Naive thymus-derived CD4-positive, alpha-beta T cell (primary cell): ENCODE results near the gene ANXA10. TPM values are rescaled to one million over a fixed set of nuclear protein-coding genes. Genes with fewer than 3 reads are reported as not detected.
A peak's percentile ranks its signal among the peaks of the same experiment; 100 is the strongest.

Experiments used
- ATAC-seq: fragments of 150-1000 bp; cut with Tn5 transposase; 2 replicates; pipeline ENCODE4 v1.10.0; 2021; ENCODE audit warnings: mild to moderate bottlenecking, moderate library complexity
- CTCF ChIA-PET: fragments of 350-600 bp; sonication (Branson Sonifier 250); formaldehyde crosslinking; loops from one replicate; lab custom pipeline; 2021; ENCODE audit warnings: antibody characterized with exemption; lab: Charles Lee
- POLR2A ChIA-PET: fragments of 350-600 bp; sonication (Branson Sonifier 250); formaldehyde crosslinking; loops from one replicate; lab custom pipeline; 2021; ENCODE audit warnings: antibody characterized with exemption, inconsistent platforms; lab: Charles Lee
- DNase-seq, 9 donors: peaks; one replicate each; pipeline versions ENCODE4 v3.0.0 to v3.0.0-alpha.2; 2020 to 2022; ENCODE audit warnings: mixed read lengths in 1 of 9
- H3K27ac ChIP-seq: one replicate; pipeline ENCODE4 v1.7.0; 2013; ENCODE audit warnings: mild to moderate bottlenecking, low read depth, low read length, moderate library complexity
- H3K27me3 ChIP-seq, 2 donors: one replicate each; pipeline ENCODE4 v1.7.0; 2013; ENCODE audit warnings: low read length in 2 of 2, mild to moderate bottlenecking in 2 of 2, moderate library complexity in 2 of 2; ENCODE audit not compliant: control insufficient read depth in 2 of 2, insufficient read depth in 2 of 2
- H3K36me3 ChIP-seq, 3 experiments: 1 replicate in 2 of 3; 2 replicates in 1 of 3; pipeline ENCODE4 v1.7.0; 2013; ENCODE audit warnings: low read length in 3 of 3, mild to moderate bottlenecking in 3 of 3, moderate library complexity in 1 of 3; ENCODE audit not compliant: insufficient read depth in 3 of 3, control insufficient read depth in 2 of 3
- H3K4me1 ChIP-seq, 2 donors: one replicate each; pipeline ENCODE4 v1.7.0; 2013; ENCODE audit warnings: low read length in 2 of 2, mild to moderate bottlenecking in 2 of 2, moderate library complexity in 1 of 2; ENCODE audit not compliant: control insufficient read depth in 2 of 2, insufficient read depth in 2 of 2
- H3K4me3 ChIP-seq: 2 replicates; pipeline ENCODE4 v1.7.0; 2013; ENCODE audit warnings: mild to moderate bottlenecking, low read length
- H3K9me3 ChIP-seq, 3 experiments: 1 replicate in 2 of 3; 2 replicates in 1 of 3; pipeline ENCODE4 v1.7.0; 2013; ENCODE audit warnings: low read length in 3 of 3; ENCODE audit not compliant: control insufficient read depth in 2 of 3
- H3K27ac Mint-ChIP-seq, 9 donors: one replicate each; pipeline ENCODE4 v1.8.0; 2020 to 2022; ENCODE audit warnings: mixed read lengths in 9 of 9, mild to moderate bottlenecking in 8 of 9, moderate library complexity in 5 of 9, inconsistent platforms in 2 of 9
- H3K27me3 Mint-ChIP-seq, 5 donors: one replicate each; pipeline ENCODE4 v1.8.0; 2021 to 2022; ENCODE audit warnings: mixed read lengths in 5 of 5, mild to moderate bottlenecking in 1 of 5
- H3K36me3 Mint-ChIP-seq, 5 donors: one replicate each; pipeline ENCODE4 v1.8.0; 2020 to 2022; ENCODE audit warnings: mixed read lengths in 5 of 5, mild to moderate bottlenecking in 3 of 5, inconsistent platforms in 1 of 5
- H3K4me1 Mint-ChIP-seq, 7 donors: one replicate each; pipeline ENCODE4 v1.8.0; 2020 to 2022; ENCODE audit warnings: mixed read lengths in 7 of 7, mild to moderate bottlenecking in 3 of 7, inconsistent platforms in 1 of 7
- H3K4me3 Mint-ChIP-seq, 10 donors: one replicate each; pipeline ENCODE4 v1.8.0; 2020 to 2022; ENCODE audit warnings: mild to moderate bottlenecking in 10 of 10, mixed read lengths in 10 of 10, moderate library complexity in 6 of 10, inconsistent platforms in 2 of 10
- H3K9me3 Mint-ChIP-seq, 11 donors: one replicate each; pipeline ENCODE4 v1.8.0; 2020 to 2022; ENCODE audit warnings: mixed read lengths in 11 of 11, mild to moderate bottlenecking in 4 of 11, inconsistent platforms in 1 of 11, moderate library complexity in 1 of 11
- intact Hi-C, 2 donors: fragments of 100-400 bp; cut with micrococcal nuclease; formaldehyde crosslinking; loops; one replicate each; pipeline ENCODE4 v1.15.1; 2023
- polyA plus RNA-seq, 2 donors: library from polyadenylated mRNA; unstranded; fragments of 300-500 nt; fragmentation: Illumina TruSeq; gene quantifications; one replicate each; pipeline ENCODE4 v1.2.3, GENCODE V29; 2021
- total RNA-seq, 6 experiments: library from RNA in 5 of 6; stranded (reverse) in 5 of 6; gene quantifications; 1 replicate in 5 of 6; 2 replicates in 1 of 6; pipeline ENCODE4 v1.2.3 and lab custom pipeline; 2021 to 2026

Gene ANXA10
- total and polyA plus RNA-seq, 7 experiments from 2014 or later: not detected

- Histone ChIP-seq H3K36me3 (no peaks in the 10 kb centered on the region), H3K4me1 (no peaks in the 10 kb centered on the region), H3K27ac (no peak overlapping the region), H3K9me3 (no peaks in the 10 kb centered on the region), H3K4me3 (no peak overlapping the region), H3K27me3 (no peaks in the 10 kb centered on the region)
- ChIA-PET CTCF (no interaction called here), POLR2A (no interaction called here)
- peaks cover 0 to 2% (median 0%) of the 10 kb centered on the region in 5 donors for H3K36me3 Mint-ChIP-seq
- intact Hi-C loops: no loop called here
- peaks cover 0 to 9% (median 0%) of the 10 kb centered on the region in 7 donors for H3K4me1 Mint-ChIP-seq
- H3K27ac Mint-ChIP-seq: no peak overlapping the region
- DNase-seq (no peak), ATAC-seq (no peak)
- peaks cover 0 to 11% (median 7%) of the 10 kb centered on the region in 5 donors for H3K27me3 Mint-ChIP-seq
- H3K9me3 Mint-ChIP-seq: peaks cover 0 to 17% (median 7%) of the 10 kb centered on the region in 11 donors
- H3K4me3 Mint-ChIP-seq: no peak overlapping the region
Measured at GRCh38 chr4:168164915-168165548, 72.7 kb downstream of the ANXA10 start.

GRCh38 chr4:168167714-168168284 is 75.5 kb downstream of the ANXA10 start:
- Histone ChIP-seq H3K27me3 (no peaks in the 10 kb centered on the region), H3K36me3 (no peaks in the 10 kb centered on the region), H3K4me3 (no peak overlapping the region), H3K9me3 (no peaks in the 10 kb centered on the region), H3K4me1 (no peaks in the 10 kb centered on the region), H3K27ac (no peak overlapping the region)
- Mint-ChIP-seq H3K9me3 (no peaks in the 10 kb centered on the region), H3K36me3 (peaks cover 0 to 4% (median 0%) of the 10 kb centered on the region in 5 donors), H3K4me3 (peak overlapping the region in 1 of 10 donors; percentile 38), H3K27me3 (peaks cover 0 to 5% (median 0%) of the 10 kb centered on the region in 5 donors), H3K4me1 (peaks cover 0 to 9% (median 0%) of the 10 kb centered on the region in 7 donors), H3K27ac (peak overlapping the region in 1 of 9 donors; percentile 71)
- ATAC-seq (no peak), DNase-seq (no peak)
- CTCF ChIA-PET: no interaction called here
- POLR2A ChIA-PET: no interaction called here
- intact Hi-C loops: no loop called here

GRCh38 chr4:168174308-168174707 is 82.0 kb downstream of the ANXA10 start:
- ATAC-seq: no peak
- no peaks in the 10 kb centered on the region for H3K36me3 ChIP-seq
- no peaks in the 10 kb centered on the region for H3K27me3 ChIP-seq
- no peaks in the 10 kb centered on the region for H3K4me1 ChIP-seq
- H3K9me3 Mint-ChIP-seq: no peaks in the 10 kb centered on the region
- no peaks in the 10 kb centered on the region for H3K4me1 Mint-ChIP-seq
- H3K4me3 Mint-ChIP-seq: no peak overlapping the region
- no peaks in the 10 kb centered on the region for H3K27me3 Mint-ChIP-seq
- intact Hi-C loops: no loop called here
- H3K36me3 Mint-ChIP-seq: peaks cover 0 to 4% (median 0%) of the 10 kb centered on the region in 5 donors
- POLR2A ChIA-PET: no interaction called here
- CTCF ChIA-PET: no interaction called here
- H3K27ac Mint-ChIP-seq: no peak overlapping the region
- H3K9me3 ChIP-seq: no peaks in the 10 kb centered on the region
- no peak overlapping the region for H3K4me3 ChIP-seq
- H3K27ac ChIP-seq: no peak overlapping the region
- DNase-seq: no peak

GRCh38 chr4:168177546-168178149 is 85.3 kb downstream of the ANXA10 start:
- Histone ChIP-seq H3K4me3 (no peak overlapping the region), H3K27ac (no peak overlapping the region), H3K9me3 (no peaks in the 10 kb centered on the region), H3K27me3 (no peaks in the 10 kb centered on the region), H3K4me1 (no peaks in the 10 kb centered on the region), H3K36me3 (no peaks in the 10 kb centered on the region)
- ATAC-seq: no peak
- ChIA-PET CTCF (no interaction called here), POLR2A (no interaction called here)
- Mint-ChIP-seq H3K4me3 (no peak overlapping the region), H3K9me3 (no peaks in the 10 kb centered on the region), H3K27ac (no peak overlapping the region), H3K27me3 (peaks cover 0 to 6% (median 0%) of the 10 kb centered on the region in 5 donors), H3K36me3 (no peaks in the 10 kb centered on the region), H3K4me1 (no peaks in the 10 kb centered on the region)
- DNase-seq: no peak
- intact Hi-C loops: no loop called here

- no peak overlapping the region for H3K27ac ChIP-seq
- no peak for ATAC-seq
- no peaks in the 10 kb centered on the region for H3K36me3 ChIP-seq
- H3K27me3 Mint-ChIP-seq: peaks cover 0 to 6% (median 0%) of the 10 kb centered on the region in 5 donors
- peak in 4 of 9 donors; percentile 1 to 23 (median 8) for DNase-seq
- peaks cover 0 to 3% (median 0%) of the 10 kb centered on the region in 5 donors for H3K36me3 Mint-ChIP-seq
- peaks cover 0 to 1% (median 0%) of the 10 kb centered on the region in 11 donors for H3K9me3 Mint-ChIP-seq
- no peak overlapping the region for H3K4me3 Mint-ChIP-seq
- ChIA-PET CTCF (interaction anchor here (0.6 kb wide), 1 partner anchor 29 kb away, joined by 3 read pairs; no protein-coding TSS in a partner anchor), POLR2A (no interaction called here)
- H3K27ac Mint-ChIP-seq: no peak overlapping the region
- no peak overlapping the region for H3K4me3 ChIP-seq
- no peaks in the 10 kb centered on the region for H3K27me3 ChIP-seq
- no peaks in the 10 kb centered on the region for H3K9me3 ChIP-seq
- peaks cover 0 to 5% (median 0%) of the 10 kb centered on the region in 7 donors for H3K4me1 Mint-ChIP-seq
- intact Hi-C loops: loop anchor here (1.0 to 10.0 kb wide), 8 partner anchors 331 to 1861 kb away; partner anchors contain the start of gene CBR4 (in 1 of the 2)
- H3K4me1 ChIP-seq: no peaks in the 10 kb centered on the region
Measured at GRCh38 chr4:168183717-168184571, 91.6 kb downstream of the ANXA10 start.

- Histone ChIP-seq H3K36me3 (no peaks in the 10 kb centered on the region), H3K4me1 (no peaks in the 10 kb centered on the region), H3K27ac (no peak overlapping the region), H3K9me3 (no peaks in the 10 kb centered on the region), H3K27me3 (no peaks in the 10 kb centered on the region), H3K4me3 (no peak overlapping the region)
- intact Hi-C loops: loop anchor here (10.0 kb wide), 3 partner anchors 326 to 1856 kb away; partner anchors contain the start of gene CBR4 (in 1 of the 2)
- ChIA-PET CTCF (interaction anchor here (1.4 kb wide), 1 partner anchor 9 kb away, joined by 4 read pairs; no protein-coding TSS in a partner anchor), POLR2A (no interaction called here)
- Mint-ChIP-seq H3K9me3 (peaks cover 0 to 2% (median 0%) of the 10 kb centered on the region in 11 donors), H3K27ac (peak overlapping the region in 1 of 9 donors; percentile 13), H3K27me3 (peaks cover 0 to 11% (median 0%) of the 10 kb centered on the region in 5 donors), H3K4me1 (peaks cover 0 to 7% (median 0%) of the 10 kb centered on the region in 7 donors), H3K36me3 (peaks cover 0 to 4% (median 0%) of the 10 kb centered on the region in 5 donors), H3K4me3 (no peak overlapping the region)
- no peak for DNase-seq
- no peak for ATAC-seq
Measured at GRCh38 chr4:168188754-168189153, 96.4 kb downstream of the ANXA10 start.
